ENCODE measurements around the gene MLLT3. TPM values are rescaled to one million over a fixed set of nuclear protein-coding genes. Genes with fewer than 3 reads are reported as not detected.

MLLT3 gene
- total RNA-seq, 1 donor from 2014 or later = 13.3 TPM

- DNase-seq (ENCODE audit: low spot score) = no peak
- intact Hi-C loops (cut with DNase I) = no loop called here
These were observed 217.2 kb downstream of the MLLT3 start for GRCh38 chr9:20405078-20405477.

- DNase-seq (ENCODE audit: low spot score) = no peak
- intact Hi-C loops (cut with DNase I) = no loop called here
These were observed 218.0 kb downstream of the MLLT3 start for GRCh38 chr9:20404192-20404813.

DNA sequence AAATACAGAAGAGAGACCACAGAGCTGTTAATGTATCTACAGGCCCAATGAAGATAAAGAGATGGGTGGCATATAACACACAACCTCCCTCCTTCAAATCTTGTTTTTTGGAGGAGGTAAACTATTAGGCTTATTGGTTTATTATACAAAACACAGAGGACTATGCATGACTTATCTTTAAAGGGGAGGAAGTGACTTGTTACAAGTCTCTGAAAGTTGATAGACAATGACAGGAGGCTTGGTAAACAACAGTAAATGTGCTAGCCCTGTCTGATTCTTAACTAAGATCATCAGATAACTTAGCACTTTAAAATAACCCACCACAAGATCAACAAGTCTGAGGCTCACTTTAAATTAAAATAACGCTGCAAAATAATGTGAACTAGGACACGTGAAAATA is 219.0 kb downstream of the MLLT3 start:
- intact Hi-C loops (cut with DNase I) = no loop called here
- no peak for DNase-seq (ENCODE audit: low spot score)

DNA sequence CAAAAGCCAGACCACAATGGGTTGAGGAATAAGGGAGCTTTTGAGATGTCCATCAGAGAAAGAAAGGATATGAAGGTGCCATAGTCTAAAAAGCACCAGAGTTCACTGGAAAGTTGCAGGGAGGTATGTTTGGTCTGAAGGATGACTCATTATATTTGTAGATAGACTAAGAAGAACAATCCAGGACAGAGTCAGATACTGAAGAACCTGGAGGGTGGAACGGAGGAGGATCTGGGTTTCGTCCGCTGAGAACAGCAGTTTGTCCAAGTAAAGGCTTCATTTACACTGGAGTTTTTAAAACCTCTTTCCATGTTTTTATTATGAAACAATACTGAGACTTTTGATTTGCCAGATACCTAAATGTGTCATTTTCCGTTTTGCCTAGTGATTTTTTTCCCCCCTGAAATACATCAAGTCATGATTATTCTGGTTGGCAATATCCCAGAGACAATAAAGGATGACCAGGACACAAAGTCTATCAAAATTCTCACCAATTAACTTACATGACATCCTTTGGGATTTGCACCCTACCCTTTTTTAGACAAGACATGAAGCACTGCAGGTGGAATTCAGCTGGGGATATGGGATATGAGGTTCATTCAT is 219.9 kb downstream of the MLLT3 start:
- no peak for DNase-seq (ENCODE audit: low spot score)
- intact Hi-C loops (cut with DNase I) = no loop called here

DNA sequence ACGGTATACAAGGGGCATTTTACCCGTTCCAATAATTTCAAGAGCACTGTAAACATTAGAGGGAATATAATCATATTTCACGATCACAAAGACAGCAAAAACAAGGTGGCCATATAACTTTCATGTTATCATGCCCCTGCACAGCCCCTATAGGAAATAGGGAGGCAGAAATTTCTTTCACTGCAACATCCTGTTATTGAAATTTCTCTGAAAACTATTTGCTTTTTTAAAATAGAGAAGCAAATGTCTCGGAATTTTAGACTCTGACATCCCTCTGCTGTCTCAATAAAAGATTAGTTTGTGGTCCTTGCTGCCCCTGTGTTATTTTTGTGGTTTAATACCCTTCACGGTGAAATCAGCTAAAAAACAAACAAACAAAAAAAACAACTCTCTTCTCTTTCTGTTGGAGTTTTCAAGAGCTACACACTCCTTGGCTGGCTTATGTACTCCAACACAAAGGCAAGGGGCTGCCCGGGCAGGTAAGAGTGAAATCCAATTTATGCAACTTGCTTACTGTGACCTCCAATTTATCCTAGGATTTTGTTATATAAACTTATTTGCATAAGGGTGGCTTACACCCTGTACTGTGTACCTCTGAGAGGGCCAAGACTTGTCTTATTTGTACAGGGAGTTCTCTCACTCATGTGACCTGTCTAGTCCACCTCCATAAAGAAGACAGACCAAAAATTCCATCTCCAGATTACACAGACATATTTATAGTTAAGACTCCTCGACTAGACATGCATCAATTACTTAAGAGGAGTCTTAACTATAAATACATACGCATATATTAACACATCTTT is 223.6 kb downstream of the MLLT3 start:
- intact Hi-C loops (cut with DNase I) = no loop called here
- DNase-seq (ENCODE audit: low spot score) = no peak

- DNase-seq (ENCODE audit: low spot score) = no peak
- intact Hi-C loops (cut with DNase I) = no loop called here
These were observed 225.0 kb downstream of the MLLT3 start for GRCh38 chr9:20397348-20397747.

- no peak for DNase-seq (ENCODE audit: low spot score)
- intact Hi-C loops (cut with DNase I) = no loop called here
These were observed 225.8 kb downstream of the MLLT3 start for GRCh38 chr9:20396509-20396908.

DNA sequence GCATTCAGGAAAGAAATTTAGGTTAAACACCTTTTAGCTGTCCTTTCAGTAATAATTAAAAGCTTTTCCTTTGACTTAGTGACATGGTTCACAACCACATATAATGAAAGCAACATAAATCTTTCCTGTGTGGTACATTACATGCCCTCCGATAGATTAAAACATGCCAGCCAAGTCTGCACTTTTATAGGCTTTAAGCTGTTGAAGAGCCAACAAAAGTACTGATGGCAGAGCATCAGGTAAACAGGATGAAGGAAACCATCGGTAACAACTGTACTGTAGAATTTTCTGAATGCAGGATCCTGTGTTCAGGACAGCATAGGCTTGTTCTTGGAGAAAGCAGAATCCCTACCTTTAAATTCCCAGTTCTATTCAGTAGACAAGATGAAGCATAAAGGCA is 226.6 kb downstream of the MLLT3 start:
- no peak for DNase-seq (ENCODE audit: low spot score)
- intact Hi-C loops (cut with DNase I) = no loop called here

DNA sequence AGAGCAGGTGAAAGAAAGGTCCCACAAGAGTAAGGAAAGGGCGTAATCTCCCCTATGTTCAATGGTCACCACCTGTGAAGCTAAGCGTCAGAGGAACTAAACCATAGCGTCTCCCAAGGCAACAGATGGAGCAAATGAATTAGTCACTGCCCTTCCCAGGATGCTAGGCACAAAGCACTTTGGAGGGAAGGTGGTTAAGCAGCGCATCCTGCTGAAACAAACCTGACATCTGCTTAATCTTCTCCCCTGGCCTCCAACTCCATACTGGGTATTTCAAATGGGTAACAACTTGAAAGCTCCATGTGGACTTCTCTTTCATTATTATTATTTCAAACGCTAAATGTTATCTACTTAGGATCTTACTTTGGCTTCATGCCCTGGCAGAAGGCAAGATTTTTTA is 227.3 kb downstream of the MLLT3 start:
- no peak for DNase-seq (ENCODE audit: low spot score)
- intact Hi-C loops (cut with DNase I) = no loop called here

GRCh38 chr9:20391208-20391607 is 231.1 kb downstream of the MLLT3 start:
- intact Hi-C loops (cut with DNase I) = no loop called here
- no peak for DNase-seq (ENCODE audit: low spot score)

DNA sequence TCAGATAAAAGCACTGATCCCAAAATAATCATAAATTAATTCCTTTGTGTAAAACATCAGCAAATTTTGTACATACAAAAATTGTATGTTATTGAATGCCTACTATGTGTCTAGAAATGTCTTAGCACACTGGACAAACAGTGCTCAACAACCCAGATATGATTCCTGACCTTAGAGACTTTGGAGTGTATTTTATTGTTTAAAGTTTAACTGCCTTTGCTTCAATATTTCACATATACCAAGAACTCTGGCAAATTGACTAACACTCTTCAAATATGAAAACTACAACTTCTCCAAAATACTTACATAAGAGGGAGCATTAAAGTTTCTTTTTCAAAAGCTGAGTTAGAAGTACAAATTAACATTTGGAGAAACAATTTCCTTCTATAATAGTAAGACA is 231.9 kb downstream of the MLLT3 start:
- intact Hi-C loops (cut with DNase I) = no loop called here
- no peak for DNase-seq (ENCODE audit: low spot score)

DNA sequence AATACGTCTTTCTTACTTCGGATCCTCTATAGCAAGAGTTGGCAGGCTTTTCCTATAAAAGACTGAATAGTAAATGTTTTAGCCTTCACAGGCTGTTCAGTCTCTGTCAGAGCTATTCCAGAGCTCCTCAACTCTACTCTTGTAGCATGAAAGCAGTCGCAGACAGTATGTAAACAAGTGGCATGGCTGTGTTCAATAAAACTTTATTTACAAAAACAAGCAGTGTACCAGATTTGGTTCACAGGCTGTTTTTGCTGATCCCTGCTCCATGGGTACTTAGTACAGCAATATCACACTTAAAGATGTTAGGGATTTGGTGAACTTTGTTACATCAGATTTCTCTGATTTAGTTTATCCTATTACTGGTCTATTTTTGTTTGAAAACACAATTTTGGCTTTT is 235.2 kb downstream of the MLLT3 start:
- DNase-seq (ENCODE audit: low spot score) = no peak

GRCh38 chr9:20384642-20385041 is 237.7 kb downstream of the MLLT3 start:
- intact Hi-C loops (cut with DNase I) = no loop called here

More for the DNA sequence above, 235.2 kb downstream of the MLLT3 start:
- intact Hi-C loops (cut with DNase I) = no loop called here

GRCh38 chr9:20382460-20383071 is 239.7 kb downstream of the MLLT3 start:
- intact Hi-C loops (cut with DNase I) = no loop called here

More at GRCh38 chr9:20384642-20385041, 237.7 kb downstream of the MLLT3 start:
- no peak for DNase-seq (ENCODE audit: low spot score)

GRCh38 chr9:20380546-20380945 is 241.8 kb downstream of the MLLT3 start:
- intact Hi-C loops (cut with DNase I) = no loop called here

More at GRCh38 chr9:20382460-20383071, 239.7 kb downstream of the MLLT3 start:
- DNase-seq (ENCODE audit: low spot score) = no peak

GRCh38 chr9:20379804-20380225 is 242.5 kb downstream of the MLLT3 start:
- no peak for DNase-seq (ENCODE audit: low spot score)
- intact Hi-C loops (cut with DNase I) = no loop called here

More at GRCh38 chr9:20380546-20380945, 241.8 kb downstream of the MLLT3 start:
- DNase-seq (ENCODE audit: low spot score) = no peak

DNA sequence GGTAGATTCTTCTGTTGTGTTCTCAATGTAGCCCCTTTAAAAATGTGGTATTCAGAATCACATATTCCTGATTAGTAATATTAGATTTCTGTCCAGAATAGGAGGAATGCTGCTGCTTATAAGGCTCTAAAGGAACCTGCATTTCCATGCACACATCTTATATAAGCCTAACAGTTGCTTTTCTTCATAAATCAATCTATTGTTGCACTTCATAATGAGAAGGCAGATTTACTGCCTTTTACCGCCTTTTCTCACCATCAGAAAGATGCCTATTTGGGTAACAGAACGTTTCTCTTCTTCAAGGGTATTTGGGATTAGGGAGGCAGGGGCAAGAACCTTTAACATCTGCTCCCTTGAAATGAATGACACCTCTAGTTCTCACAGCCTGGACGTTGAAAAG is 243.4 kb downstream of the MLLT3 start:
- intact Hi-C loops (cut with DNase I) = no loop called here
- DNase-seq (ENCODE audit: low spot score) = no peak

GRCh38 chr9:20377790-20378189 is 244.5 kb downstream of the MLLT3 start:
- no peak for DNase-seq (ENCODE audit: low spot score)
- intact Hi-C loops (cut with DNase I) = no loop called here

- no peak for DNase-seq (ENCODE audit: low spot score)
- intact Hi-C loops (cut with DNase I) = no loop called here
These were observed 245.4 kb downstream of the MLLT3 start for GRCh38 chr9:20376731-20377375.

DNA sequence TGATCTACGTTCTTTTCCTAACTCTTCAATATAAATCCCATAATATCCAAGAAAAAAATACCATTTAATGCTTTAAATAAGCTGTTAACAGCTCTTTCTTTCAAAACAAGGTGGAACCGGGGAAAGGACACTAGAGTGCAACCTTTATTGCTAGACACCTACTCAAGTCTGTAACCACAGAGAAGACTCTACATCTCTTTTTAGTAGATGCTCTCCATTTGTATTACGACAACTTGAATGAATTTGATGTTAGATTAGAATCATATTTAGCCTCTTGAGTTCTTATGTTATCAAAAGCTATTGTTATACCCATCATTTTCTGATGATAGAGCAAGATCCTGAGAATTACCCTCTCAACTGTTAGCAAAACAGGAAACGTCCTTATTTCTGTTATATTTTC is 246.3 kb downstream of the MLLT3 start:
- intact Hi-C loops (cut with DNase I) = no loop called here
- DNase-seq (ENCODE audit: low spot score) = no peak
